Endothelial cell of umbilical vein (primary cell): ENCODE measurements around the gene TF. TPM values are rescaled to one million over a fixed set of nuclear protein-coding genes. Genes with fewer than 3 reads are reported as not detected.

Experiments used
- BruUV-seq: library from RNA; stranded (reverse); fragments of 400-500 nt; replicated peaks from 2 replicates; lab custom pipeline; 2021; lab: Mats Ljungman, UMichigan
- CTCF ChIA-PET: fragments of 300-600, 350-600 bp; sonication (Branson Sonifier 250); formaldehyde crosslinking; loops from one replicate; lab custom pipeline; 2021; ENCODE audit warnings: antibody characterized with exemption, inconsistent platforms; lab: Charles Lee
- POLR2A ChIA-PET: fragments of 300-600, 350-600 bp; sonication (Branson Sonifier 250); formaldehyde crosslinking; loops from one replicate; lab custom pipeline; 2021; ENCODE audit warnings: antibody characterized with exemption, inconsistent platforms; lab: Charles Lee
- DNase-seq: peaks from one replicate; pipeline ENCODE4 v3.0.0-alpha.2; 2011; ENCODE audit warnings: low read depth, low spot score
- FAIRE-seq: peaks from 2 replicates; lab custom pipeline; 2011; peaks lifted over from hg19 to GRCh38; lab: Jason Lieb, UNC
- H2AFZ ChIP-seq: 2 replicates; pipeline ENCODE4 v1.6.0; 2012; ENCODE audit warnings: low read depth, low read length, control low read depth, inconsistent platforms
- H3K27ac ChIP-seq: 2 replicates; pipeline ENCODE4 v1.5.1; 2011; ENCODE audit warnings: low read depth, mild to moderate bottlenecking, control low read depth, low read length, moderate library complexity; ENCODE audit not compliant: insufficient read depth
- H3K27me3 ChIP-seq, 2 experiments: 2 replicates each; pipeline versions ENCODE4 v1.6.0 to v1.6.1; 2011; ENCODE audit warnings: low read length in 2 of 2, mixed read lengths in 1 of 2; ENCODE audit not compliant: control insufficient read depth in 2 of 2, insufficient read depth in 2 of 2
- H3K36me3 ChIP-seq, 2 experiments: 2 replicates in 1 of 2; 3 replicates in 1 of 2; pipeline ENCODE4 v1.5.1; 2011; ENCODE audit warnings: low read length in 2 of 2, mild to moderate bottlenecking in 1 of 2, moderate library complexity in 1 of 2; ENCODE audit not compliant: control insufficient read depth in 2 of 2, insufficient read depth in 2 of 2; ENCODE audit errors: extremely low read depth in 1 of 2
- H3K4me1 ChIP-seq: 3 replicates; pipeline ENCODE4 v1.5.1; 2011; ENCODE audit warnings: mild to moderate bottlenecking, low read length; ENCODE audit not compliant: control insufficient read depth, insufficient read depth; ENCODE audit errors: extremely low read depth
- H3K4me2 ChIP-seq: 2 replicates; pipeline ENCODE4 v1.6.1; 2011; ENCODE audit warnings: low read length, control low read depth, mixed read lengths; ENCODE audit not compliant: insufficient read depth
- H3K4me3 ChIP-seq, 3 experiments: fragments of 200-600 bp in 1 of 3; sonication (generic), shearing (Covaris generic) in 1 of 3; replicated peaks in 1 of 3; 2 replicates each; pipeline ENCODE4 v1.5.1; 2011 to 2016; ENCODE audit warnings: control low read depth in 3 of 3, low read length in 3 of 3, mild to moderate bottlenecking in 2 of 3, inconsistent platforms in 1 of 3, low read depth in 1 of 3, moderate library complexity in 1 of 3; ENCODE audit not compliant: insufficient read depth in 1 of 3
- H3K79me2 ChIP-seq: 2 replicates; pipeline ENCODE4 v1.6.0; 2012; ENCODE audit warnings: low read length, inconsistent platforms; ENCODE audit not compliant: control insufficient read depth, insufficient read depth
- H3K9ac ChIP-seq: replicated peaks from 2 replicates; pipeline ENCODE3; 2011; ENCODE audit warnings: low read length, control low read depth; ENCODE audit not compliant: insufficient read depth; ENCODE audit errors: extremely low read depth
- H3K9me1 ChIP-seq: replicated peaks from 3 replicates; pipeline ENCODE4 v1.6.0; 2011; ENCODE audit warnings: mild to moderate bottlenecking, low read length; ENCODE audit not compliant: control insufficient read depth, insufficient read depth; ENCODE audit errors: extremely low read depth
- H3K9me3 ChIP-seq: replicated peaks from 2 replicates; pipeline ENCODE4 v1.5.1; 2012; ENCODE audit warnings: low read length, inconsistent platforms; ENCODE audit not compliant: control insufficient read depth, insufficient read depth
- H4K20me1 ChIP-seq: replicated peaks from 2 replicates; pipeline ENCODE3; 2011; ENCODE audit warnings: mild to moderate bottlenecking, low read length; ENCODE audit not compliant: control insufficient read depth, insufficient read depth; ENCODE audit errors: extremely low read depth
- CTCF ChIP-seq, 2 donors: IDR thresholded peaks; 1 replicate in 1 of 2; 2 replicates in 1 of 2; pipeline ENCODE4 v1.5.1; 2011; ENCODE audit warnings: low read length in 2 of 2, mild to moderate bottlenecking in 2 of 2, moderate library complexity in 2 of 2, control low read depth in 1 of 2, inconsistent platforms in 1 of 2, low read depth in 1 of 2; ENCODE audit not compliant: insufficient read depth in 1 of 2; ENCODE audit errors: extremely low read depth in 1 of 2
- EZH2 ChIP-seq: IDR thresholded peaks from 2 replicates; pipeline ENCODE4 v1.6.1; 2012; ENCODE audit warnings: borderline replicate concordance, low read depth, mild to moderate bottlenecking, moderate library complexity, low read length, inconsistent platforms; ENCODE audit not compliant: severe bottlenecking
- FOS ChIP-seq: IDR thresholded peaks from 2 replicates; pipeline ENCODE4 v1.6.1; 2011; ENCODE audit warnings: mild to moderate bottlenecking, low read length, moderate library complexity, borderline replicate concordance; ENCODE audit not compliant: insufficient read depth
- GATA2 ChIP-seq: IDR thresholded peaks from 2 replicates; pipeline ENCODE4 v1.7.0; 2011; ENCODE audit warnings: low read depth, mild to moderate bottlenecking, moderate library complexity, mixed read lengths, low read length; ENCODE audit not compliant: insufficient read length, insufficient read depth
- JUN ChIP-seq: IDR thresholded peaks from 2 replicates; pipeline ENCODE4 v1.6.1; 2011; ENCODE audit warnings: borderline replicate concordance, low read depth; ENCODE audit not compliant: insufficient read length, insufficient read depth
- MYC ChIP-seq: IDR thresholded peaks from one replicate; pipeline ENCODE4 v1.6.1; 2011; ENCODE audit warnings: mild to moderate bottlenecking, low read depth, low read length
- POLR2A ChIP-seq: IDR thresholded peaks from 2 replicates; pipeline ENCODE4 v1.6.1; 2012; ENCODE audit warnings: low read depth, mild to moderate bottlenecking, control low read depth, low read length
- POLR2AphosphoS5 ChIP-seq: IDR thresholded peaks from 2 replicates; pipeline ENCODE4 v1.6.1; 2012; ENCODE audit warnings: low read depth, mild to moderate bottlenecking, control low read depth, low read length, moderate library complexity; ENCODE audit not compliant: insufficient read depth
- dilution Hi-C: fragments of 300-500 bp; cut with MboI; formaldehyde crosslinking; loops from one replicate; pipeline ENCODE4 v1.15.0; 2019; ENCODE audit warnings: low sequenced_read_pairs; ENCODE audit not compliant: extremely low pct_ligation_motif_present
- intact Hi-C: fragments of 100-400 bp; cut with micrococcal nuclease; formaldehyde crosslinking; loops from one replicate; pipeline ENCODE4 v1.10.0; 2022
- polyA plus RNA-seq, 4 experiments: library from polyadenylated mRNA; depleted of rRNA in 3 of 4; stranded (reverse) in 3 of 4; unstranded in 1 of 4; fragments of >200 nt; gene quantifications; 2 replicates each; pipeline versions ENCODE4 v1.2.1 to v1.2.3, GENCODE V29; 2011 to 2012; ENCODE audit warnings: missing spikeins in 1 of 4
- total RNA-seq: library from RNA; stranded (reverse); gene quantifications from 2 replicates; pipeline ENCODE4 v1.2.3, GENCODE V29; 2021
- TF ChIP-seq, protein P1 (sequence below): IDR thresholded peaks from 2 replicates; pipeline ENCODE4 v1.6.1; 2011; ENCODE audit not compliant: insufficient read depth, insufficient read length

TF gene
- total and polyA plus RNA-seq, 2 donors (not counting 3 experiments of a cell fraction or from before 2014, with no cell fraction given) = 0.32 to 0.69 TPM

DNA sequence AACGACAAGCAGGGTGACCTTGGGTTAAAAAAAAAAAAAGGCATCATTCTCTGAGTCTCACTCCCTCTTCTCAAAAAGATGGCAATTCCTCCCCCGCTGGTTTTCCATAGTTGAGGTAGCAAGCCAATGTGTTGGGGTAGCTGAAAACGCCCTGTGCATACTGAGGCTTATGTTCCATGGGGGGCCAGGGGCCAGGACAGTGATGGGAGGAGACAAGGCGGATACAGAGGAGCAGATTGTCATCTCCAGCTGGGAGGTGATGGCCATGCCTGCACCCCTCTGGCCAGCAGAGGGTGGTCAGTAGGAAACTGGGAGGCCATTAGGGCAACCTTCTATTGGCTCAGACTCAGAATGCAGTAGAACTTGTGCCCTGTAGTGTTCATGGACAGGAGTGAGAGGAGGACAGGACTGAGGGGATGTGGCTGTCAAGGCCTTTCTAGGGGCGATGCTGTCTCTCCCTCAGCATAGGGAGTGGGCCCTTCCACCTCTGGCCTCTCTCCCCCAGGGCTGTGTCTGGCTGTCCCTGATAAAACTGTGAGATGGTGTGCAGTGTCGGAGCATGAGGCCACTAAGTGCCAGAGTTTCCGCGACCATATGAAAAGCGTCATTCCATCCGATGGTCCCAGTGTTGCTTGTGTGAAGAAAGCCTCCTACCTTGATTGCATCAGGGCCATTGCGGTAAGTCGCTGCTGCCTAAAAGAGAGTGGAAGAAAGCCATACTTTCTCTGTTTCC is 1.9 kb downstream of the TF start:
- Histone ChIP-seq H3K4me2 (no peak overlapping the region), H4K20me1 (no peaks in the 10 kb centered on the region), H3K27ac (no peak overlapping the region), H3K4me3 (no peak overlapping the region), H3K9ac (no peak overlapping the region), H3K9me3 (no peaks in the 10 kb centered on the region), H3K9me1 (no peaks in the 10 kb centered on the region), H2AFZ (no peak overlapping the region), H3K79me2 (no peaks in the 10 kb centered on the region), H3K4me1 (no peaks in the 10 kb centered on the region), H3K27me3 (peaks cover 17 to 27% of the 10 kb centered on the region in 2 experiments), H3K36me3 (no peaks in the 10 kb centered on the region)
- intact Hi-C loops = no loop called here
- POLR2A ChIA-PET = no interaction called here
- FAIRE-seq (no peak), DNase-seq (no peak)
- TF ChIP-seq FOS (no peak), POLR2AphosphoS5 (no peak), GATA2 (no peak), MYC (no peak), EZH2 (no peak), JUN (no peak), POLR2A (no peak), CTCF (IDR thresholded peaks at IDR 0.05; ENCODE audit: extremely low read depth in 1 of 2, insufficient read depth in 1 of 2, low read depth in 1 of 2, low read length in 2 of 2) (no peak)
- TF ChIP-seq, protein P1, sequence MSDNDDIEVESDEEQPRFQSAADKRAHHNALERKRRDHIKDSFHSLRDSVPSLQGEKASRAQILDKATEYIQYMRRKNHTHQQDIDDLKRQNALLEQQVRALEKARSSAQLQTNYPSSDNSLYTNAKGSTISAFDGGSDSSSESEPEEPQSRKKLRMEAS = no peak
- BruUV-seq = no TSS peak
- CTCF ChIA-PET = no interaction called here
- dilution Hi-C loops = no loop called here
